ENCODE results near the gene PCDH9. TPM values are rescaled to one million over a fixed set of nuclear protein-coding genes. Genes with fewer than 3 reads are reported as not detected.

Gene PCDH9
- total RNA-seq, 6 donors from 2014 or later, result 3.1 to 19.4 (median 7.8) TPM

DNA sequence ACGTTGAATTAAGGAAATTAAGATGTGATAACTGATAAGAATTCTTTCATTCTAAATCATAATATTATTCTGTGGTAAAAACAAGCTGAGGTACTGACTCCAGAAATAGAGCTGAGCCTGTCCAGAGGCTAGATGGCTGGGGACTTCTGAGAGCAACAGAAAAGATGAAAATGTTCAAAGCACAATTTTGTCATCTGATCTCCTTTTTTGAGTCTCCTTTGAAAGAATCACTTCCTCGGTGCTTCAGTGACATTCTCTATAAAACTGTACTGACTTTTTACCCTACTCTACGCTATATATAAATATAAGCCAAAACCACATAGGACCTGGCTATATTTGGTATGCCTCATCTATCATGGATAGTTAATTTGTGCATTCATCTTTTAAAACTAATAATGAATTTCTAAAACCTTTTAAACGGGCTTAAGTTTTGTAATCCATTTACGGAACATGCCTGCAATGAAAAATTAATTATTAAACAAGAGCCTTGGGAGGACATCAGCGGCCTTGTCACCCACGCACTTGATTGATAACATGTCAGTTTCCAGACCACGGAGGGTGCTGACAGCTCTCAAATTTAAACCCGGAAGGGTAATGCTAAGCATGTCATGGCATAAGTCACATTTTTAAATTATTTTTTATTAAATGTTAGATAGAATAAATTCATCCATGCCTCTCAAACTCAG lies 235.5 kb downstream of the PCDH9 start:
- no peak for DNase-seq
- peak; percentile 16 to 26 for ATAC-seq (ENCODE audit: low FRiP score in 2 of 2)
- WGBS, 2 donors, result 50 to 52% methylated on average over 9 of the region's 9 CpGs
- H3K4me1 ChIP-seq, result peaks cover 0 to 11% (median 5%) of the 10 kb centered on the region in 4 donors
- H3K4me3 ChIP-seq, result peak overlapping the region in 3 of 4 donors; percentile 11 to 34 (median 30)
- H3K27me3 ChIP-seq, result no peaks in the 10 kb centered on the region
- TF ChIP-seq POLR2AphosphoS5 (IDR thresholded peaks at IDR 0.05), result no peak
- TF ChIP-seq, protein P1, sequence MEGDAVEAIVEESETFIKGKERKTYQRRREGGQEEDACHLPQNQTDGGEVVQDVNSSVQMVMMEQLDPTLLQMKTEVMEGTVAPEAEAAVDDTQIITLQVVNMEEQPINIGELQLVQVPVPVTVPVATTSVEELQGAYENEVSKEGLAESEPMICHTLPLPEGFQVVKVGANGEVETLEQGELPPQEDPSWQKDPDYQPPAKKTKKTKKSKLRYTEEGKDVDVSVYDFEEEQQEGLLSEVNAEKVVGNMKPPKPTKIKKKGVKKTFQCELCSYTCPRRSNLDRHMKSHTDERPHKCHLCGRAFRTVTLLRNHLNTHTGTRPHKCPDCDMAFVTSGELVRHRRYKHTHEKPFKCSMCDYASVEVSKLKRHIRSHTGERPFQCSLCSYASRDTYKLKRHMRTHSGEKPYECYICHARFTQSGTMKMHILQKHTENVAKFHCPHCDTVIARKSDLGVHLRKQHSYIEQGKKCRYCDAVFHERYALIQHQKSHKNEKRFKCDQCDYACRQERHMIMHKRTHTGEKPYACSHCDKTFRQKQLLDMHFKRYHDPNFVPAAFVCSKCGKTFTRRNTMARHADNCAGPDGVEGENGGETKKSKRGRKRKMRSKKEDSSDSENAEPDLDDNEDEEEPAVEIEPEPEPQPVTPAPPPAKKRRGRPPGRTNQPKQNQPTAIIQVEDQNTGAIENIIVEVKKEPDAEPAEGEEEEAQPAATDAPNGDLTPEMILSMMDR (IDR thresholded peaks at IDR 0.05), result no peak
- no peak for TF ChIP-seq POLR2A (IDR thresholded peaks at IDR 0.05)
- no peak for TF ChIP-seq EP300 (IDR thresholded peaks at IDR 0.05)
- H3K9me3 ChIP-seq, result no peaks in the 10 kb centered on the region
- no peaks in the 10 kb centered on the region for H3K36me3 ChIP-seq
- peak overlapping the region in 1 of 4 donors; percentile 35 for H3K27ac ChIP-seq

DNA sequence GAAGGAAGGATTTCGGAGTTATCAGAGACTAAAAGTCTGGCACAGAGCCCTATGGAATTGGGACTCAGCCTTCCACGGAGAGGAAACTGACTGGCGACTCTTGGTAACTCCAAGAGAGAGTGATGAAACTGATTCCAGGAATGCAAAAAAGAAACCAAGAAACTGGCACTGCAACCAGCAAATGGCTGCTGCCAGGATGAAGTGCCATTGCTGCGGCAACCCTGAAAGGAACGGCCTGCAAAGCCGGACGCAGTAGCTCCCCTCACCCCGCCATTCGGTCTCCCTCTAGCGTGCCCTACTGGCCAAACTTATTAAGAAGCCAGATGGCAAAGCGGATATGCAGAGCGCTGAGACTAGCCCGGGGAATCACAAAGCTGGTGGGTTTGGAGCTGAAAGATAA lies 236.0 kb downstream of the PCDH9 start:
- Histone ChIP-seq H3K27ac (peak overlapping the region in 1 of 4 donors; percentile 35), H3K4me1 (peaks cover 0 to 11% (median 5%) of the 10 kb centered on the region in 4 donors), H3K27me3 (no peaks in the 10 kb centered on the region), H3K9me3 (no peaks in the 10 kb centered on the region), H3K4me3 (peak overlapping the region in 3 of 4 donors; percentile 11 to 34 (median 30)), H3K36me3 (no peaks in the 10 kb centered on the region)
- no peak for TF ChIP-seq POLR2A (IDR thresholded peaks at IDR 0.05)
- TF ChIP-seq POLR2AphosphoS5 (IDR thresholded peaks at IDR 0.05), result no peak
- TF ChIP-seq, protein P1 (IDR thresholded peaks at IDR 0.05), result peak; percentile 11 to 52 (median 37)
- DNase-seq (peak; percentile 12 to 72), ATAC-seq (ENCODE audit: low FRiP score in 2 of 2) (peak; percentile 88 to 92)
- WGBS, 2 donors, result 19 to 23% methylated on average over 13 of the region's 13 CpGs

DNA sequence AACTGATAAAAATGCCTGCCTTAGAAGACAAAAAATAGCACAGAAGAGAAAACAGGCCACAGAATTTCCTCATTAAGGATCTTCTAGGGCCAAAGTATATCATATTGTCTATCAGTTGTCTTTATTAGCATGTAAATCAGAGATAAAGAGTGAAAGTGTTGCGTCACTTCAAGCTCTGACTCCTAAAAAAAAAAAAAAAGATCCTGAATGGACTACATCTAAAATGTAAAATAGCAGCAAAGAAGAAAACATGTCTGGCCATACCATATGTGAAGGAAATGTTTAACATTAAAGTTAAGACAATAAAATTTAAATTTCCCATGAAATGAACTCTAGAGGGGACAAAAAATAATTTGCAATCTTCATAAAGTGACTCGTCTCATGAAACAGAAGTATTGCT lies 237.4 kb downstream of the PCDH9 start:
- WGBS, 2 donors, result 48 to 95% methylated on average over 2 of the region's 2 CpGs
- ATAC-seq (ENCODE audit: low FRiP score in 2 of 2), result no peak
- H3K36me3 ChIP-seq, result no peaks in the 10 kb centered on the region
- H3K27ac ChIP-seq, result no peak overlapping the region
- H3K4me1 ChIP-seq, result peaks cover 0 to 11% (median 5%) of the 10 kb centered on the region in 4 donors
- H3K4me3 ChIP-seq, result no peak overlapping the region
- TF ChIP-seq POLR2A (IDR thresholded peaks at IDR 0.05) (no peak), POLR2AphosphoS5 (IDR thresholded peaks at IDR 0.05) (no peak), EP300 (IDR thresholded peaks at IDR 0.05) (no peak)
- TF ChIP-seq, protein P1 (IDR thresholded peaks at IDR 0.05), result no peak
- DNase-seq, result no peak
- no peaks in the 10 kb centered on the region for H3K9me3 ChIP-seq
- no peaks in the 10 kb centered on the region for H3K27me3 ChIP-seq

DNA sequence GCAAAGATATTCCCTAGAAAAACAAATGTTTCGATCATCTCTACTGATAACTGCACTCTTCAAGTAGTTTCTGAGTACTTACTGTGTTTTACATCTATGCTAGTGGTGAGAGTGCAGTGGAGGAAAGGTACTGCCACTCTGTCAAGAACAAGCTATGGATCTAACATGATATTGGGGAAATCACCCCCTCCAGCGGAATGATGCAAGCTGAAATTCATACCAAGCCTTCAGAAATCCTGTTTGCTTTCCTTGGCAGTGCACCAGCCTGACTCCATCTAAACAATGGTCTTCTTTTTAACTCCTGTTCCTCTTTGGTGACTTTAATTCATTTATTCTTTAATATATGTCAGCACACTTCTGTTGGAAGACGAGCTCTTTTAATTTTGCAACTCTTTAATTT lies 238.0 kb downstream of the PCDH9 start:
- ATAC-seq (ENCODE audit: low FRiP score in 2 of 2) (no peak), DNase-seq (no peak)
- no peaks in the 10 kb centered on the region for H3K36me3 ChIP-seq
- no peak for TF ChIP-seq EP300 (IDR thresholded peaks at IDR 0.05)
- no peak overlapping the region for H3K27ac ChIP-seq
- no peaks in the 10 kb centered on the region for H3K9me3 ChIP-seq
- H3K4me1 ChIP-seq, result peaks cover 0 to 11% (median 5%) of the 10 kb centered on the region in 4 donors
- 75 to 78% methylated on average over 3 of the region's 3 CpGs for WGBS, 2 donors
- H3K27me3 ChIP-seq, result no peaks in the 10 kb centered on the region
- no peak overlapping the region for H3K4me3 ChIP-seq

DNA sequence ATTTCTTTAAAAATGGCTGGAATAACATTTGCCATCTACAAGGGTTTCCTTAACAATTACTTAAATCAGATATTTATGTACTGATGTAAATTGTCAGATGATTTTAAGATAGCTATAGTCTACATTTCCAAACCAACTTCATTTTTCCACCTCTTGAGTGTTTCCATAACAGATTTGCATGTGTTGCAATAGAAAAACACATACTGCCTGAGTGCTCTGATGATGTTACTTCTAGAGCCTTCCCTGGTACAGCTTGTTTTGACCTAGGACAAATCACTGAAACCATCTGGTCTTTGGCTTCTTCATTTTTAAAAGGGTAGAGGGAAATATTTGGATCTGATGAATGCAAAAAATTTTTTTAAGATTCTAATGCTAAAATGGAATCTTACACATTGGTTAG lies 245.9 kb downstream of the PCDH9 start:
- no peaks in the 10 kb centered on the region for H3K36me3 ChIP-seq
- H3K27ac ChIP-seq, result no peak overlapping the region
- H3K27me3 ChIP-seq, result no peaks in the 10 kb centered on the region
- no peaks in the 10 kb centered on the region for H3K9me3 ChIP-seq
- no peak overlapping the region for H3K4me3 ChIP-seq
- TF ChIP-seq POLR2AphosphoS5 (IDR thresholded peaks at IDR 0.05), result no peak
- TF ChIP-seq, protein P1 (IDR thresholded peaks at IDR 0.05), result no peak
- no peak for TF ChIP-seq POLR2A (IDR thresholded peaks at IDR 0.05)
- DNase-seq (no peak), ATAC-seq (ENCODE audit: low FRiP score in 2 of 2) (no peak)
- H3K4me1 ChIP-seq, result no peaks in the 10 kb centered on the region

Data from upper lobe of left lung (tissue), 6 donors.